22Rv1 (cell line): Measurements from ENCODE around the gene FAM81A.

Experiments used
- H3K27ac ChIP-seq: fragments of 450-650 bp; 2 replicates; pipeline ENCODE4 v1.5.1; 2017
- CTCF ChIP-seq: fragments of 450-650 bp; IDR thresholded peaks from 2 replicates; pipeline ENCODE4 v1.5.1; 2017; ENCODE audit warnings: mild to moderate bottlenecking
- ZFX ChIP-seq: fragments of 450-650 bp; IDR thresholded peaks from 2 replicates; pipeline ENCODE4 v1.6.1; 2017; ENCODE audit warnings: antibody characterized with exemption, borderline replicate concordance

FAM81A gene

GRCh38 chr15:59444081-59444835 lies 6.3 kb downstream of the FAM81A start:
- TF ChIP-seq CTCF = no peak
- TF ChIP-seq ZFX = no peak
- H3K27ac ChIP-seq = no peak overlapping the region

GRCh38 chr15:59444980-59445545 lies 7.1 kb downstream of the FAM81A start:
- no peak overlapping the region for H3K27ac ChIP-seq
- TF ChIP-seq CTCF (no peak), ZFX (no peak)

GRCh38 chr15:59446232-59446957 lies 8.4 kb downstream of the FAM81A start:
- no peak overlapping the region for H3K27ac ChIP-seq
- no peak for TF ChIP-seq ZFX
- TF ChIP-seq CTCF = no peak

- no peak overlapping the region for H3K27ac ChIP-seq
- TF ChIP-seq CTCF (no peak), ZFX (no peak)
These were observed 9.4 kb downstream of the FAM81A start for GRCh38 chr15:59447367-59447766.

- TF ChIP-seq ZFX (no peak), CTCF (no peak)
- no peak overlapping the region for H3K27ac ChIP-seq
These were observed 10.9 kb downstream of the FAM81A start for GRCh38 chr15:59448871-59449270.

GRCh38 chr15:59453474-59454215 lies 15.7 kb downstream of the FAM81A start:
- no peak for TF ChIP-seq CTCF
- TF ChIP-seq ZFX = no peak
- H3K27ac ChIP-seq = no peak overlapping the region
